HL-60 (cell line): ENCODE results near the gene POLDIP3.

Experiments
- DNase-seq, 2 experiments: peaks; one replicate each; pipeline ENCODE4 v3.0.0-alpha.2; 2010 to 2020; ENCODE audit warnings: low read depth in 1 of 2, low spot score in 1 of 2
- H3K27ac ChIP-seq: fragments of 250-450 bp; sonication (Bioruptor Pico); replicated peaks from 2 replicates; pipeline ENCODE4 v1.5.1; 2020; ENCODE audit warnings: mild to moderate bottlenecking, moderate library complexity
- H3K27me3 ChIP-seq: fragments of 250-450 bp; sonication (Bioruptor Pico); 2 replicates; pipeline ENCODE4 v1.5.1; 2021; ENCODE audit warnings: mild to moderate bottlenecking, moderate library complexity; ENCODE audit not compliant: insufficient read depth, poor library complexity, severe bottlenecking
- H3K4me3 ChIP-seq: replicated peaks from 2 replicates; pipeline ENCODE4 v1.5.1; 2011; ENCODE audit warnings: mild to moderate bottlenecking, control low read depth, low read length; ENCODE audit not compliant: insufficient read depth
- CTCF ChIP-seq: IDR thresholded peaks from one replicate; pipeline ENCODE4 v1.5.1; 2011; ENCODE audit warnings: low read length, control low read depth, inconsistent platforms; ENCODE audit not compliant: insufficient read depth
- GABPA ChIP-seq: IDR thresholded peaks from 2 replicates; pipeline ENCODE4 v1.6.1; 2012; ENCODE audit warnings: low read depth
- POLR2AphosphoS5 ChIP-seq: IDR thresholded peaks from 2 replicates; pipeline ENCODE4 v1.6.1; 2012; ENCODE audit warnings: low read depth
- REST ChIP-seq: IDR thresholded peaks from 2 replicates; pipeline ENCODE4 v1.6.1; 2012; ENCODE audit warnings: low read depth; ENCODE audit not compliant: insufficient replicate concordance
- SPI1 ChIP-seq: IDR thresholded peaks from 2 replicates; pipeline ENCODE4 v1.6.1; 2012; ENCODE audit warnings: low read depth, mild to moderate bottlenecking, borderline replicate concordance

The POLDIP3 gene

GRCh38 chr22:42635531-42635930, 20.8 kb upstream of the POLDIP3 start:
- no peaks in the 10 kb centered on the region for H3K27me3 ChIP-seq
- H3K27ac ChIP-seq: no peak overlapping the region
- TF ChIP-seq REST: no peak
- TF ChIP-seq GABPA: no peak
- TF ChIP-seq CTCF: no peak
- TF ChIP-seq POLR2AphosphoS5: no peak
- no peak for TF ChIP-seq SPI1
- no peak for DNase-seq
- H3K4me3 ChIP-seq: no peak overlapping the region

GRCh38 chr22:42633013-42633412, 18.3 kb upstream of the POLDIP3 start:
- no peak for DNase-seq
- Histone ChIP-seq H3K4me3 (no peak overlapping the region), H3K27ac (no peak overlapping the region), H3K27me3 (no peaks in the 10 kb centered on the region)
- TF ChIP-seq REST (no peak), SPI1 (no peak), CTCF (no peak), GABPA (no peak), POLR2AphosphoS5 (no peak)

GRCh38 chr22:42632096-42632495, 17.4 kb upstream of the POLDIP3 start:
- no peak for DNase-seq
- H3K4me3 ChIP-seq: no peak overlapping the region
- no peak overlapping the region for H3K27ac ChIP-seq
- no peaks in the 10 kb centered on the region for H3K27me3 ChIP-seq
- TF ChIP-seq REST (no peak), CTCF (no peak), GABPA (no peak), POLR2AphosphoS5 (no peak), SPI1 (no peak)
